Measurements from ENCODE around the gene LHFPL5. TPM values are rescaled to one million over a fixed set of nuclear protein-coding genes. Genes with fewer than 3 reads are reported as not detected.

The LHFPL5 gene
- total RNA-seq, 1 experiment from 2014 or later = not detected

GRCh38 chr6:35823601-35824000, 18.4 kb downstream of the LHFPL5 start:
- Histone ChIP-seq H2AFZ (ENCODE audit: low read length) (no peak overlapping the region), H3K9me2 (replicated peaks; ENCODE audit: insufficient read depth, low read length) (no peaks in the 10 kb centered on the region), H3K36me3 (ENCODE audit: insufficient read depth, low read length) (no peaks in the 10 kb centered on the region), H3K27ac (ENCODE audit: low read length) (no peak overlapping the region), H3K9ac (ENCODE audit: low read length) (no peak overlapping the region), H3K4me1 (ENCODE audit: low read length) (no peaks in the 10 kb centered on the region), H3K9me3 (ENCODE audit: low read length) (no peaks in the 10 kb centered on the region), H4K20me1 (ENCODE audit: insufficient read depth, low read depth, low read length) (no peaks in the 10 kb centered on the region), H3K27me3 (ENCODE audit: low read length) (no peaks in the 10 kb centered on the region), H3K4me3 (ENCODE audit: low read length) (no peak overlapping the region), H3K4me2 (ENCODE audit: low read depth, low read length, poor library complexity, severe bottlenecking) (no peak overlapping the region), H3K79me2 (ENCODE audit: low read length) (no peaks in the 10 kb centered on the region)
- no peak for DNase-seq

- Histone ChIP-seq H3K9me2 (replicated peaks; ENCODE audit: insufficient read depth, low read length) (no peaks in the 10 kb centered on the region), H3K27me3 (ENCODE audit: low read length) (no peaks in the 10 kb centered on the region), H3K79me2 (ENCODE audit: low read length) (no peaks in the 10 kb centered on the region), H3K27ac (ENCODE audit: low read length) (no peak overlapping the region), H3K9me3 (ENCODE audit: low read length) (no peaks in the 10 kb centered on the region), H3K36me3 (ENCODE audit: insufficient read depth, low read length) (no peaks in the 10 kb centered on the region), H3K9ac (ENCODE audit: low read length) (no peak overlapping the region), H2AFZ (ENCODE audit: low read length) (no peak overlapping the region), H3K4me1 (ENCODE audit: low read length) (no peaks in the 10 kb centered on the region), H3K4me2 (ENCODE audit: low read depth, low read length, poor library complexity, severe bottlenecking) (no peak overlapping the region), H3K4me3 (ENCODE audit: low read length) (no peak overlapping the region), H4K20me1 (ENCODE audit: insufficient read depth, low read depth, low read length) (no peaks in the 10 kb centered on the region)
- no peak for DNase-seq
These were observed 19.5 kb downstream of the LHFPL5 start for GRCh38 chr6:35824552-35825192.

GRCh38 chr6:35829306-35829705, 24.2 kb downstream of the LHFPL5 start:
- Histone ChIP-seq H3K9me2 (replicated peaks; ENCODE audit: insufficient read depth, low read length) (no peaks in the 10 kb centered on the region), H3K9me3 (ENCODE audit: low read length) (no peaks in the 10 kb centered on the region), H3K9ac (ENCODE audit: low read length) (no peak overlapping the region), H3K27ac (ENCODE audit: low read length) (no peak overlapping the region), H3K27me3 (ENCODE audit: low read length) (no peaks in the 10 kb centered on the region), H3K4me2 (ENCODE audit: low read depth, low read length, poor library complexity, severe bottlenecking) (no peak overlapping the region), H3K4me3 (ENCODE audit: low read length) (no peak overlapping the region), H3K36me3 (ENCODE audit: insufficient read depth, low read length) (peaks cover 17% of the 10 kb centered on the region; the same call in 1 of the 2 replicates), H3K4me1 (ENCODE audit: low read length) (no peaks in the 10 kb centered on the region), H4K20me1 (ENCODE audit: insufficient read depth, low read depth, low read length) (no peaks in the 10 kb centered on the region), H2AFZ (ENCODE audit: low read length) (no peak overlapping the region), H3K79me2 (ENCODE audit: low read length) (no peaks in the 10 kb centered on the region)
- DNase-seq = no peak

- Histone ChIP-seq H3K4me2 (ENCODE audit: low read depth, low read length, poor library complexity, severe bottlenecking) (no peak overlapping the region), H3K4me1 (ENCODE audit: low read length) (no peaks in the 10 kb centered on the region)
- DNase-seq = no peak
These were observed 26.3 kb downstream of the LHFPL5 start for GRCh38 chr6:35831257-35832007.

GRCh38 chr6:35833536-35833935, 28.4 kb downstream of the LHFPL5 start:
- Histone ChIP-seq H3K4me2 (ENCODE audit: low read depth, low read length, poor library complexity, severe bottlenecking) (no peak overlapping the region), H3K4me3 (ENCODE audit: low read length) (no peak overlapping the region), H3K36me3 (ENCODE audit: insufficient read depth, low read length) (peaks cover 43% of the 10 kb centered on the region), H3K4me1 (ENCODE audit: low read length) (no peaks in the 10 kb centered on the region), H3K9ac (ENCODE audit: low read length) (no peak overlapping the region), H3K9me3 (ENCODE audit: low read length) (no peaks in the 10 kb centered on the region), H3K9me2 (replicated peaks; ENCODE audit: insufficient read depth, low read length) (no peaks in the 10 kb centered on the region), H3K27me3 (ENCODE audit: low read length) (no peaks in the 10 kb centered on the region), H4K20me1 (ENCODE audit: insufficient read depth, low read depth, low read length) (no peaks in the 10 kb centered on the region), H3K79me2 (ENCODE audit: low read length) (no peaks in the 10 kb centered on the region), H3K27ac (ENCODE audit: low read length) (no peak overlapping the region), H2AFZ (ENCODE audit: low read length) (no peak overlapping the region)
- no peak for DNase-seq

More at GRCh38 chr6:35831257-35832007, 26.3 kb downstream of the LHFPL5 start:
- Histone ChIP-seq H3K9me2 (replicated peaks; ENCODE audit: insufficient read depth, low read length) (no peaks in the 10 kb centered on the region), H3K27me3 (ENCODE audit: low read length) (no peaks in the 10 kb centered on the region), H4K20me1 (ENCODE audit: insufficient read depth, low read depth, low read length) (no peaks in the 10 kb centered on the region), H3K4me3 (ENCODE audit: low read length) (no peak overlapping the region), H3K36me3 (ENCODE audit: insufficient read depth, low read length) (peaks cover 35% of the 10 kb centered on the region), H3K9me3 (ENCODE audit: low read length) (no peaks in the 10 kb centered on the region), H3K27ac (ENCODE audit: low read length) (no peak overlapping the region), H3K9ac (ENCODE audit: low read length) (no peak overlapping the region), H2AFZ (ENCODE audit: low read length) (no peak overlapping the region), H3K79me2 (ENCODE audit: low read length) (no peaks in the 10 kb centered on the region)

GRCh38 chr6:35839019-35839418, 33.9 kb downstream of the LHFPL5 start:
- H3K9ac ChIP-seq (ENCODE audit: low read length) = no peak overlapping the region
- no peaks in the 10 kb centered on the region for H3K9me3 ChIP-seq (ENCODE audit: low read length)
- H3K4me2 ChIP-seq (ENCODE audit: low read depth, low read length, poor library complexity, severe bottlenecking) = no peak overlapping the region
- H3K4me3 ChIP-seq (ENCODE audit: low read length) = no peak overlapping the region
- no peaks in the 10 kb centered on the region for H3K9me2 ChIP-seq (replicated peaks; ENCODE audit: insufficient read depth, low read length)
- no peak overlapping the region for H2AFZ ChIP-seq (ENCODE audit: low read length)
- DNase-seq = no peak
- no peaks in the 10 kb centered on the region for H4K20me1 ChIP-seq (ENCODE audit: insufficient read depth, low read depth, low read length)
- no peak overlapping the region for H3K27ac ChIP-seq (ENCODE audit: low read length)
- H3K36me3 ChIP-seq (ENCODE audit: insufficient read depth, low read length) = peaks cover 62% of the 10 kb centered on the region
- H3K4me1 ChIP-seq (ENCODE audit: low read length) = no peaks in the 10 kb centered on the region
- H3K79me2 ChIP-seq (ENCODE audit: low read length) = no peaks in the 10 kb centered on the region
- H3K27me3 ChIP-seq (ENCODE audit: low read length) = no peaks in the 10 kb centered on the region

GRCh38 chr6:35842381-35842780, 37.2 kb downstream of the LHFPL5 start:
- no peak overlapping the region for H3K27ac ChIP-seq (ENCODE audit: low read length)
- H3K4me3 ChIP-seq (ENCODE audit: low read length) = no peak overlapping the region
- H3K79me2 ChIP-seq (ENCODE audit: low read length) = 0 out of 2 replicates have a peak, but pooled peaks cover 9% of the 10 kb centered on the region
- H3K9me3 ChIP-seq (ENCODE audit: low read length) = no peaks in the 10 kb centered on the region
- no peak overlapping the region for H2AFZ ChIP-seq (ENCODE audit: low read length)
- H4K20me1 ChIP-seq (ENCODE audit: insufficient read depth, low read depth, low read length) = no peaks in the 10 kb centered on the region
- H3K4me2 ChIP-seq (ENCODE audit: low read depth, low read length, poor library complexity, severe bottlenecking) = no peak overlapping the region
- H3K9ac ChIP-seq (ENCODE audit: low read length) = no peak overlapping the region
- no peaks in the 10 kb centered on the region for H3K4me1 ChIP-seq (ENCODE audit: low read length)
- H3K36me3 ChIP-seq (ENCODE audit: insufficient read depth, low read length) = peaks cover 67% of the 10 kb centered on the region
- no peaks in the 10 kb centered on the region for H3K27me3 ChIP-seq (ENCODE audit: low read length)
- no peaks in the 10 kb centered on the region for H3K9me2 ChIP-seq (replicated peaks; ENCODE audit: insufficient read depth, low read length)
- no peak for DNase-seq

- no peak overlapping the region for H3K27ac ChIP-seq (ENCODE audit: low read length)
- H3K4me3 ChIP-seq (ENCODE audit: low read length) = no peak overlapping the region
- peaks cover 23% of the 10 kb centered on the region for H3K79me2 ChIP-seq (ENCODE audit: low read length)
- no peaks in the 10 kb centered on the region for H3K9me2 ChIP-seq (replicated peaks; ENCODE audit: insufficient read depth, low read length)
- no peak overlapping the region for H3K9ac ChIP-seq (ENCODE audit: low read length)
- H3K36me3 ChIP-seq (ENCODE audit: insufficient read depth, low read length) = peaks cover 73% of the 10 kb centered on the region
- H3K4me1 ChIP-seq (ENCODE audit: low read length) = no peaks in the 10 kb centered on the region
- no peak overlapping the region for H2AFZ ChIP-seq (ENCODE audit: low read length)
- no peaks in the 10 kb centered on the region for H4K20me1 ChIP-seq (ENCODE audit: insufficient read depth, low read depth, low read length)
- no peak overlapping the region for H3K4me2 ChIP-seq (ENCODE audit: low read depth, low read length, poor library complexity, severe bottlenecking)
- no peaks in the 10 kb centered on the region for H3K27me3 ChIP-seq (ENCODE audit: low read length)
- DNase-seq = no peak
- no peaks in the 10 kb centered on the region for H3K9me3 ChIP-seq (ENCODE audit: low read length)
These were observed 39.1 kb downstream of the LHFPL5 start for GRCh38 chr6:35844290-35844689.

Data from Karpas-422 (cell line).